Activated CD8-positive, alpha-beta memory T cell treated with anti-CD3 and anti-CD28 coated beads, Interleukin-2, amount 50 U/mL, for 1 hour (primary cell): ENCODE measurements around the gene CCDC187.
"Not testable (repeated sequence)": the region's sequence is repeated elsewhere in the genome, so short reads cannot be mapped to it uniquely, and the experiment has no call there.

Experiments
- DNase-seq: peaks from one replicate; pipeline ENCODE4 v3.0.0-alpha.2; 2020; ENCODE audit errors: extremely low read depth

The CCDC187 gene

DNA sequence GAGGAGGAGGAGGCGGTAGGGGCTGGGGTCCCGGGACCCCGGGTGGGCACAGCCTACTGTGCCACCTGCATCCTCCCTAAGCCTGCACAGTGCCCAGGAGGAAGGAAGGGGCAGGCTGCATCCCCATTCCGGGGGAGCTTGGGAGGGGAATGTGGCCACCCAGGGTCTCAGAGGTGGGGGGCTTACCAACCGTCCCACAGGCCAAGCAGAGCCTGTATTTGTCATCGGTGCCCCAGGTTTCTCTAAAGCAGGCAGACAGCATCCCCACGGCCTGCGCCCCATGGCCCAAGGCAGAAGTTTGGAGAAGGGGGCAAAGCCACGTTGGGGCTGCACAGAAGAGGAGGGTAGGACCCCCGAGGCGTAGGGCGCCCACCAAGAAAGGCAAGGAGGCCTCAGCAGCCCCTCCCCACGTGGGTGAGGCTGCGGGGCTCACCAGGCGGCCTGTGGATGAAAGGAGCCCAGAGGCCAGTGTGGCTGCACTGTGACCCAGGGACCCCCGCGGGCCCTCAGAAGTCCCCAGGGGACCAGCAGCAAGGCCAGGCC, 22.9 kb upstream of the CCDC187 start:
- no peak for DNase-seq

DNA sequence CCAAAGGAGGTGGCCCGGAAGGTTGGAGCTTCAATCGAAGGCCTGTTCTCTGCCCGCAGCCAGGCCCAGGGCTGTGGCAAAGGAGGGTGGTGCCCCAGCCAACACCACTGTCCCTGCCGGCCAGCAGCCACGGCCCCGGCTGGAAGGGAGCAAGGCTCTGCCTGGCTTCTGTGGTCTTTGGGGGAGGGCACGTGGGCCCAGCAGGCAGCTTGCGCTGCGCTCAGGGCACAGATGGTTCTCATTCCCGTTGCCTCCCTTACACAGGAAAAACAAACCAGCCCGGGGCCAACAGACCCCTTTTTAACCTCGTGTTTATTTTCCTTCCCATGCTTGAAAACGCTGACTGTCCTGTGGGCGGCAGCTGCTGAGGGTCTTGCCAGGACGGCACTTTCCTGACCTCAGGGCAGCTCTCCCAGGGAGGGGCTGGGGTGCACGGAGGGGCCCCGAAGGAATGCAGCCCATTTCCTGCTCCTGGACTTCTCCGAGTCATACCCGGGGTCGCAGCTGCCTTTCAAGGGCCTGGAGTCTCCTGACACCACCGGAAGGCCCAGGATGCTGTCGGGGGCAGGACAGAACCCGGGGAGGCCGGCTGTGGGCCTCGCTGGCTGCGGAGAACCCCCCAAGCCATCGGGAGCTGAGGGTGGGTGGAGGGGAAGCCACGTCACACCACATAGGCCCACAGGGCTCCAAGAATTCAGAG, 22.3 kb upstream of the CCDC187 start:
- no peak for DNase-seq

DNA sequence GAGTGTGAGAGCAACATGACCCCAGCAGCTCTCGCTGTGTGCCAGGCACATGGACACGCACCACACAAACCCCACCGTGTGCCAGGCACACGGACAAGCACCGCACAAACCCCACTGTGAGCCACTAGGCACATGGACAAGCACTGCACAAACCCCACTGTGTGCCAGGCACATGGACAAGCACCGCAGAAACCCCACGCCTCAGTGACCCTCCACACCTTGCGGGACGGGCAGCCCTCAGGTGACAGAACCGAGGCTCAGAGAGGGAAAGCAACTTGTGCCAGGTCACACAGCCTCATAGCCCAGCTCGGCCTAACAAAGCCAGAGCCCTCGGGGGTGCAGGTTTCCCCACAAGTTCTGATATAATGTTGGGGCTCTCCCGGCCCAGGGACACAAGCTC, 21.5 kb upstream of the CCDC187 start:
- DNase-seq = no peak

- DNase-seq = no peak
These were observed 20.8 kb upstream of the CCDC187 start for GRCh38 chr9:136324501-136325300.

- no peak for DNase-seq
These were observed 19.5 kb upstream of the CCDC187 start for GRCh38 chr9:136323371-136323789.

DNA sequence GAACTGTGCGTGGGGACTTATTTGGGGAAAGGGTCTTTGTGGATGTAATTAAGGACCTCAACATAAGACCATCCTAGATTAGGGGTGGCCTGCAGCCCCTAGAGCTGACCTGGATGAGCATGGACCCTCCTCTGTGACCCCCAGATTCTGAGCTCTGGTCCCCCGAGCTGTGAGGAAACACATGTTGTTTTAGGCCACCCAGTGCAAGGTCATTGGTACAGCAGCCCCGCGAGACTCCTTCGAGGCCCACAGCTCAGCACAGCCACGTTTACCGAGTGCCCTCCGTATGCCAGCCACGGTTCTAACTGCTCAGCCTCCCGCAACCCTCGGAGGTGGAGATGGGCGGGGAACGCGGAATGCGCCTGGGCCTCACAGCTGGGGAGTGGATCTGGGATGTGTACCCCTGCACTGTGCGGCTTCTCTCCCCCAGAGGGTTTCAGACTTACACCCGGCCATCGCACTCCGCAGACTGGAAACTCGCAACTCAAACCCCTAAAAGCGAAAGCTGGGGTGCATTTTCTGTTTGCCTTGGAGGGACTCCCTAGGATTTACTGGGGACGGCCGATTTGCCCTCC, 18.9 kb upstream of the CCDC187 start:
- DNase-seq = no peak

DNA sequence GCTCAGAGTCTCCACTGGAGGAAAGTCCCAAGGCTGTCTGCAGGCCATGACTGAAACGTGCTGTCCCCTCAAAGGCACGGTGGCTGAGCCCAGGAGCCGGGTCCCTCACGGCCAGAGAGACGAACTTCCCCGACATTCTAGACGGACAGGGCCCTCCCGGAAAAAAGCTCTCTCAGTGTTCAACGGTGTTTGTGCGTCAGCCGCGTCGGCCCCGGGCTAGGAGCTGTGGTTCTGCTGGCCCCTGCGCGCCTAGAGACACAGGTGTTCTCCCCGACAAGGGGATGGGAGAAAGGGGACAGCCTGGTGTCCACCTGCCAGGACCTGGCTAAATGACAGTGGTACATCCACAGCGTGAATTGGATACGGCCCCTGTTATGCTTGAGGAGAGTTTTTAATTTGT, 17.7 kb upstream of the CCDC187 start:
- no peak for DNase-seq

DNA sequence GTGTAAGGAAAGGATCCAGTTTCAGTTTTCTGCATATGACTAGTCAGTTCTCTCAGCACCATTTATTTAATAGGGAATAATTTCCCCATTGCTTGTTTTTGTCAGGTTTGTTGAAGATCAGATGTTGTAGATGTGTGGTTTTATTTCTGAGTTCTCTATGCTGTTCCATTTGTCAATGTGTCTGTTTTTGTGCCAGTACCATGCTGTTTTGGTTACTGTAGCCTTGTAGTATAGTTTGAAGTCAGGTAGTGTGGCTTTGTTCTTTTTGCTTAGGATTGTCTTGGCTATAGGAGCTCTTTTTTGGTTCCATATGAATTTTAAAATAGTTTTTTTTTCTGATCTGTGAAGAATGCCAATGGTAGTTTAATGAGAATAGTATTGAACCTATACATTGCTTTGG, 17.1 kb upstream of the CCDC187 start:
- not testable (repeated sequence) for DNase-seq

- not testable (repeated sequence) for DNase-seq
These were observed 16.1 kb upstream of the CCDC187 start for GRCh38 chr9:136319955-136320354.

GRCh38 chr9:136319244-136319643, 15.3 kb upstream of the CCDC187 start:
- DNase-seq = not testable (repeated sequence)

- no peak for DNase-seq
These were observed 14.9 kb upstream of the CCDC187 start for GRCh38 chr9:136318776-136319241.

DNA sequence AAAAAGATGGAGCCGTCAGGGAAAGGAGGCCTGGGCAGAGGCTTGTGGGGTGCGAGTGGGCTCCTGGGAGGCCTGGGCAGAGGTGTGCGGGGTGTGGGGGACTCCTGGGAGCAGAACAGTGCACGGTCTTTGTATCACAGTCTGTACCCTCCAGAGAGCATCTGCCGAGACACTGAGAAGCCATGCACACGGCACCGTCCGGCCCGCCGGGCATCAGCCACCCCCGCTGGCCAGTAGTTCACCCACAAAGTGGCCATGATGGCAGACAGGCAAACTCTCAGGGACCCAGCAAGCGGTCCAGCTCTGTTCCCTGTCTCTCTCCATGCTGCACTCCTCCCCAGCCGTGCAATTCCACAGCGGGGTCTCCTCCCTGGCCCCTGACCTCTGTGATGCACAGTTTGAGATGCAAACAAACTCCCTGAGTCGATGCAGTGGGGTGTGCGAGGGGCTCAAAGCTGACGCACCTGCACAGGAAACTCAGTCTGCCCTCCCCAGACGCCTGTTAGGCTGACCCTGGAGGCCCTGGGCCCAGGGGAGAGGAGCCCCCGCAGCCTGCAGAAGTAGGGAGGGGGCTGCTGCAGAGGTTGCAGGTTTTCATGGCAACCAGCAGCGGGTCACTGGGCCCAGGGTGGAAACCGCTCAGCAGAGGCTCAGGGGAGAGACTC, 14.3 kb upstream of the CCDC187 start:
- no peak for DNase-seq

DNA sequence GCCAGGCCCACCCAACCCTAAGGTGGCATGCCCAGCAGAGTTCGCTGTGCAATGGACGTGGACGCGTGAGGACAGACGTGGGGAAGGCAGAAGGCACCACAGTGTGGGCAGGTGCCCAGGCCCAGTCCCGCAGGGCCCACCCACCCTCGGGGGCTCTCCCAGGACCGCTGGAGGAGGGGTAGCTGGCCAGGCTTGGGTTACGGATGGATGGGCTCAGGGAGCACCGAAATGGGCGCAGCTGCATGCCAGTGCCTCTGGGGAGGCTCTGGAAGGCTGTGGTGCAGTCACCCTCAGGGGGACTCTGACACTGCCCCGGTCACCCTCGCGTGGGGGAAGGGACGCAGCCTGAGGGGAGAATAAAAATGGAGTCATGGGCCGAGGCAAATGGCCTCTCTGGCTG, 13.8 kb upstream of the CCDC187 start:
- no peak for DNase-seq

GRCh38 chr9:136316896-136317676, 13.2 kb upstream of the CCDC187 start:
- DNase-seq = no peak

GRCh38 chr9:136316271-136316751, 12.4 kb upstream of the CCDC187 start:
- no peak for DNase-seq

DNA sequence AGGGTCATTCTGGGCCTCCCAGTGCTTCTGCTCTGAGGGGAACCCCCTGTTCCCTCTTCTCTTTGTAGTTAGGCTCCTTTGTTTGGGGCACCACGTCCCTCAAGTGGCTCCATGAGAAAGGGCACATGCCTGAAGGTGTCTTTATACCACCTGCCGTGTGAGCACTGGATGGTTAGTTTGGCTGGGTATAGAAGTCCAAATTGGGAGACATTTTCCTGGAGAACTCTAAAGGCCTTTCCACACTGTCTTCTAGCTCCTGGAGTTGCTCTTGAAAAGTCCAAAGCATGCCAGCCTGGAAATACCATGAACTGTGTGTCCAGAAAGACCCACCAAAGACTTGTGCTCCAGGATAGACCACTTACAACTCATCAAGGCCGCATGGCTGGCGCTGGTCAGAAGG, 11.1 kb upstream of the CCDC187 start:
- DNase-seq = no peak

DNA sequence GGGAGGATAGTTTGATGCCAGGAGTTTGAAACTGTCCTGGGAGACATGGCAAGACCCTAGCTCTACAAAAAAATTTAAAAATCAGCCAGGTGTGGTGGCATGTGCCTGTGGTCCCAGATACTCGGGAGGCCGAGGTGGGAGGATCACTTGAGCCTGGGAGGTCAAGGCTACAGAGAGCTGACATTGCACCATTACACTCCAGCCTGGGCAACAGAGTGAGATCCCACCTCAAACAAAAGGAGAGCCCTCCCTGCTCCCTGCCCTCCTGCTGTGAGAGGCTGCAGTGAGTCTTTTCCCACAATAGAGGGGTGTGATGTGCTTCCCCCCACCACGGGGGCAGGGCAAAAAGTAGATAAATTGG, 10.1 kb upstream of the CCDC187 start:
- no peak for DNase-seq

DNA sequence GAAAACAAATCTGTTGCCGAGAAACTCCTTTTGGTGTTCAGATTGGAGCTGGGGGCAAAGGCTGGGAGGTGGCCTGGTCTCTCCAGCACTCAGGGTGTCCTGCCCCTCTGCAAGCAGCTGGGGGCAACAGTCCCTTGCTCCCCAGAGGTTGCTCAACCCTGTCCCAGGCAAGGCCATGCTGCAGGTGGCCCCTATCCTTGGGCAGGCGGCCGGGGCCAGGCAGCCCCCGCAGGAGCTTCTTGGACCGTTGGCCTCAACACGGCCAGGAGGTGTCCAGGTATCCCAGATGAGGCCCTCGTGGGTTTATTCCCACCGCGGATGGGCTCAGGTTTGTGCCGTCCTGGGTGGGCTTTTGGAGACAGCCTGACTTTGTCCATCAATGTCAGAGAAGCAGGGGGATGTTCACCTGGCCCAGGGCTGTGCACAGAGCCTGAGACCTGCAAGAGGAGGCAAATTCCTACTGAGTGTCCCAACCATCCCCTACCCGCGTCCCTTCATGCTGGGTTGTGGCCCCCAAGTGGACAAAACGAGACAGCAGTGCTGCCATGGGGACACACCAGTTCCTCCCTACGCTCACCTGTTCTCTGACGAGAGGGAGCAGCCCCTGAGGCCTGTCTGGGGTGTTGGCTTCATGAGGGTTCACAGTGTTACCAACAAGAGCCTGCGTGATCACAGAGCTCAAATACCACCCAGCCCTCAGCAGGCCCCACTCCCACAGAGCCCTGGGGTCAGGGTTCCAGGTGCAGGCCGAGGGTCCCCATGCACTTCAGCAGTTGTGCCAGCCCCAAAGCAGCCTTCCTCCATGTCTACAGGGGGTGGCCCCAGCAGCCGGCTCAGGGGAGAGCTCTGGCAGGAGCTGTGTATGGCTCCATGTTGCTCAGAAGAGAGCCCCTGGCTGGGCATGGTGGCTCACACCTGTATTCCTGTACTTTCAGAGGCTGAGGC, 9.5 kb upstream of the CCDC187 start:
- DNase-seq = no peak

- no peak for DNase-seq
These were observed 8.5 kb upstream of the CCDC187 start for GRCh38 chr9:136312436-136312835.

GRCh38 chr9:136312009-136312375, 8.1 kb upstream of the CCDC187 start:
- DNase-seq = no peak
